ENCODE data around the gene TIA1. TPM values are rescaled to one million over a fixed set of nuclear protein-coding genes. Genes with fewer than 3 reads are reported as not detected.
A peak's percentile ranks its signal among the peaks of the same experiment; 100 is the strongest.
"Not testable (repeated sequence)": the region's sequence is repeated elsewhere in the genome, so short reads cannot be mapped to it uniquely, and the experiment has no call there.

TIA1 gene
- polyA plus RNA-seq, 3 donors from 2014 or later = 37.1 to 64.3 (median 46.4) TPM

DNA sequence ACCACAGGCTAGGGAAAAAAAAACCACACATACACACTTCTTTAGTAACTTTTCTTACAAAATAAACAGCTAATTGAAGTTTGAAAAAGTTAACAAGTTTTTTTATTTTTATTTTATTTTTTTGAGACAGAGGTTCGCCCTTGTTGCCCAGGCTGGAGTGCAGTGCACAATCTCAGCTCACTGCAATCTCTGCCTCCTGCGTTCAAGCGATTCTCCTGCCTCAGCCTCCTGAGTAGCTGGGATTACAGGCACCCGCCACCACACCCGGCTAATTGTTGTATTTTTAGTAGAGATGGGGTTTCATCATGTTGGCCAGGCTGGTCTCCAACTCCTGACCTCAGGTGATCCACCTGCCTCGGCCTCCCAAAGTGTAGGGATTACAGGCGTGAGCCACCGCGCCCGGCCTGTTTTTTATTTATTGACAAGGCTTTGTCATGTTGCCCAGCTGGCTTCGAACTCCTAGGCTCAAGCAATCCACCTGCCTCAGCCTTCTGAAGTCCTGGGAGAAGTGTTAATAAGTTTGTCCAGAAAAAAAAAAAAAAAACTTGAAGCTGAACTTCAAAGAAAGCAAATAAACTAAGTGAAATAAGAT is 78.7 kb downstream of the TIA1 start:
- not testable (repeated sequence) for H3K4me3 Mint-ChIP-seq; H3K4me1 Mint-ChIP-seq; DNase-seq; H3K27ac Mint-ChIP-seq; H3K9me3 Mint-ChIP-seq; H3K27me3 Mint-ChIP-seq (ENCODE audit: low read depth in 3 of 3)
- peaks cover 16 to 40% (median 19%) of the 10 kb centered on the region in 3 donors for H3K36me3 Mint-ChIP-seq

DNA sequence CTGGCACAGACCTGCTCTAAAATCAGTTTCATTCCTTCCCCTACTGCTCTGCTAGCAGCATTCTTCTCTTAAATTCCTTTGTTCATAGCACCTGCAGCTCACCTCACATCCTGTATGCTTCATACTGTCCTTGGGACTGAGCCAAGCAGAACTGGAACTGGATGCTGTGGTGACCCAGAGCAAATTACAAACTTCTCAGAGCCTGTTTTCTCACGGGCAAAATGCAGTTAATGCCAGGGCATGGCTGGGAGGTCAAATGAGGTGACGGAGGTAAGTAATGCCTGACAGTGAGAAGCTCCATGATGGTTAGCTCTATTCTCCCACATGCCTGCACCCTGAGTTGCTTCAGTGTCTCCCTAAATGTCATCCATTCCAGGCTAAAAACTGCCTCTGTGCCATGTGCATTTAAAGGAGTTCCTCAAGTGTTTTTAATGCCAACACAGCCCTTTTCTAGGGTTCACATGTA is 87.3 kb downstream of the TIA1 start:
- peak overlapping the region in 5 of 6 donors; percentile 2 to 83 (median 30) for H3K27ac Mint-ChIP-seq

DNA sequence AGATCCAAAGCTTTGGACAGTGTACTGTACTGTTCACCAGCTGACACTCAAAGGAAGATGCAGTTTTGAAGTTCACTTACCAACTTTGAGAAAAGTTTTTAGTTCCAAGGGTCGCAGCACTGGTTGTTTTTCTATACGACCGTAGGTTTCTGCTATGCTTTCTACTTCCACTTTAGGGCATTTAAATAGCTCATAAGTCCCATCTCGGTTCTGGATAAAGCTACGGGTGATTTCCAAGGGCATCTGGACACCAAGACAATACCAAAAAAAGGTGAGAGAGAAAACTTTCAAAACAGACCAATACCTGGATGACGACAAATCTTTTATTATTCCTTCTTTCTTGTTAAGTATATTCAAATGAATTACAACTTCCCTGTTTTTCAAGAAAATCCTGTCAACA is 87.9 kb downstream of the TIA1 start:
- peak overlapping the region in 5 of 6 donors; percentile 2 to 83 (median 30) for H3K27ac Mint-ChIP-seq
- H3K4me1 Mint-ChIP-seq = no peaks in the 10 kb centered on the region
- H3K9me3 Mint-ChIP-seq = no peaks in the 10 kb centered on the region
- DNase-seq = no peak
- peaks cover 7 to 19% (median 12%) of the 10 kb centered on the region in 3 donors for H3K36me3 Mint-ChIP-seq
- H3K4me3 Mint-ChIP-seq = no peak overlapping the region
- H3K27me3 Mint-ChIP-seq (ENCODE audit: low read depth in 3 of 3) = peaks cover 0 to 3% (median 0%) of the 10 kb centered on the region in 3 donors

More for the DNA sequence above, 87.3 kb downstream of the TIA1 start:
- Mint-ChIP-seq H3K4me3 (no peak overlapping the region), H3K4me1 (no peaks in the 10 kb centered on the region), H3K27me3 (ENCODE audit: low read depth in 3 of 3) (peaks cover 0 to 3% (median 0%) of the 10 kb centered on the region in 3 donors), H3K9me3 (no peaks in the 10 kb centered on the region), H3K36me3 (peaks cover 7 to 20% (median 13%) of the 10 kb centered on the region in 3 donors)
- DNase-seq = no peak

Other genes starting within 250 kb of the TIA1 start
- 100 to 1,000 TPM; 184 to 233 (median 232) TPM for gene PCBP1, start 161.2 kb downstream of the TIA1 start, polyA plus RNA-seq
- gene C2orf42, start 57.6 kb downstream of the TIA1 start, polyA plus RNA-seq = 10 to 100 TPM; 12.8 to 36.8 (median 19.7) TPM
- gene PCYOX1, start 9.5 kb upstream of the TIA1 start, polyA plus RNA-seq = 10 to 100 TPM; 19.5 to 25.7 (median 21.8) TPM
- gene SNRPG, start 45.1 kb upstream of the TIA1 start, polyA plus RNA-seq = 100 to 1,000 TPM; 164 to 217 (median 188) TPM
- 10 to 100 TPM; 38.4 to 68.6 (median 46.1) TPM for gene FAM136A, start 53.4 kb upstream of the TIA1 start, polyA plus RNA-seq